ENCODE results near the gene TTPAL.

TTPAL gene

GRCh38 chr20:44442298-44443070 is 33.2 kb upstream of the TTPAL start:
- no peak for DNase-seq

GRCh38 chr20:44445742-44446710 is 29.6 kb upstream of the TTPAL start:
- DNase-seq = no peak

GRCh38 chr20:44447827-44448419 is 27.8 kb upstream of the TTPAL start:
- DNase-seq = no peak

GRCh38 chr20:44448753-44449546 is 26.7 kb upstream of the TTPAL start:
- no peak for DNase-seq

- no peak for DNase-seq
These were observed 25.8 kb upstream of the TTPAL start for GRCh38 chr20:44449864-44450263.

- DNase-seq = no peak
These were observed 25.3 kb upstream of the TTPAL start for GRCh38 chr20:44450281-44450889.

- no peak for DNase-seq
These were observed 24.7 kb upstream of the TTPAL start for GRCh38 chr20:44450903-44451450.

- DNase-seq = no peak
These were observed 21.2 kb upstream of the TTPAL start for GRCh38 chr20:44454306-44454963.

- DNase-seq = no peak
These were observed 20.5 kb upstream of the TTPAL start for GRCh38 chr20:44455126-44455525.

- DNase-seq = no peak
These were observed 19.1 kb upstream of the TTPAL start for GRCh38 chr20:44456611-44457010.

GRCh38 chr20:44457016-44457415 is 18.7 kb upstream of the TTPAL start:
- DNase-seq = no peak

GRCh38 chr20:44459271-44459670 is 16.4 kb upstream of the TTPAL start:
- no peak for DNase-seq

GRCh38 chr20:44460795-44461141 is 14.9 kb upstream of the TTPAL start:
- no peak for DNase-seq

- no peak for DNase-seq
These were observed 14.4 kb upstream of the TTPAL start for GRCh38 chr20:44461142-44461802.

GRCh38 chr20:44461803-44462174 is 13.9 kb upstream of the TTPAL start:
- no peak for DNase-seq

- DNase-seq = no peak
These were observed 12.2 kb upstream of the TTPAL start for GRCh38 chr20:44463466-44463865.

- no peak for DNase-seq
These were observed 11.2 kb upstream of the TTPAL start for GRCh38 chr20:44464514-44464913.

GRCh38 chr20:44465001-44465560 is 10.6 kb upstream of the TTPAL start:
- DNase-seq = no peak

- DNase-seq = no peak
These were observed 8.3 kb upstream of the TTPAL start for GRCh38 chr20:44467289-44467883.

Data from CD4-positive, alpha-beta T cell treated with Interleukin-15 for 1 hour (primary cell).